Uterus (tissue), 2 donors: ENCODE results near the gene IFNA17.

Experiments
- POLR2A ChIP-seq, 2 donors: fragments of 450-650 bp; IDR thresholded peaks; one replicate each; pipeline ENCODE4 v1.6.1; 2016; ENCODE audit warnings: antibody characterized with exemption in 2 of 2, mild to moderate bottlenecking in 1 of 2, moderate library complexity in 1 of 2
- TF ChIP-seq, protein P1 (sequence below), 4 experiments: fragments of 200-600 bp in 2 of 4; fragments of 450-650 bp in 2 of 4; sonication (generic) in 2 of 4; IDR thresholded peaks; one replicate each; pipeline ENCODE4 v1.5.1; 2016 to 2019; ENCODE audit warnings: antibody characterized with exemption in 4 of 4, mild to moderate bottlenecking in 2 of 4, moderate library complexity in 1 of 4

DNA sequence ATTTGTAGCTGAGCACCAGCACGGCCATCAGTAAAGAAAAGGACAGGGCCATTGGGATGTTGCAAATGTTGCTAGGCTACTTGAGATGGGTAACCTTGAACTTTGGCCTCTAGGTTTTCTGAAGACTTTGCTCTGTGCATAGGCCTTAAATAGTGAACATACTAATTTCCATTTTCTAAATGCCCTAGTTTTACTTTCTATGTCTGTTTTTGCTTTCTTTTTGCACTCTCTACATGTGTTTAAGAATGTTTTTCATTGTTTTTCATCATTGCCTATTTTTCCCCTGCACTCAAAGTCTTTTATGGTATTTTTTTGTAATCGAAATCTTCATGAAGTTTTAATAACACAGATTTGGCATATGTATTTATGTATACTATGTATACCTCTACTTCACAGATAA is at the start of gene IFNA17:
- TF ChIP-seq, protein P1, sequence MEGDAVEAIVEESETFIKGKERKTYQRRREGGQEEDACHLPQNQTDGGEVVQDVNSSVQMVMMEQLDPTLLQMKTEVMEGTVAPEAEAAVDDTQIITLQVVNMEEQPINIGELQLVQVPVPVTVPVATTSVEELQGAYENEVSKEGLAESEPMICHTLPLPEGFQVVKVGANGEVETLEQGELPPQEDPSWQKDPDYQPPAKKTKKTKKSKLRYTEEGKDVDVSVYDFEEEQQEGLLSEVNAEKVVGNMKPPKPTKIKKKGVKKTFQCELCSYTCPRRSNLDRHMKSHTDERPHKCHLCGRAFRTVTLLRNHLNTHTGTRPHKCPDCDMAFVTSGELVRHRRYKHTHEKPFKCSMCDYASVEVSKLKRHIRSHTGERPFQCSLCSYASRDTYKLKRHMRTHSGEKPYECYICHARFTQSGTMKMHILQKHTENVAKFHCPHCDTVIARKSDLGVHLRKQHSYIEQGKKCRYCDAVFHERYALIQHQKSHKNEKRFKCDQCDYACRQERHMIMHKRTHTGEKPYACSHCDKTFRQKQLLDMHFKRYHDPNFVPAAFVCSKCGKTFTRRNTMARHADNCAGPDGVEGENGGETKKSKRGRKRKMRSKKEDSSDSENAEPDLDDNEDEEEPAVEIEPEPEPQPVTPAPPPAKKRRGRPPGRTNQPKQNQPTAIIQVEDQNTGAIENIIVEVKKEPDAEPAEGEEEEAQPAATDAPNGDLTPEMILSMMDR (IDR thresholded peaks at IDR 0.05), result no peak
- no peak for TF ChIP-seq POLR2A (IDR thresholded peaks at IDR 0.05)
